ENCODE measurements around the gene GSTCD.

- TF ChIP-seq EZH2 (IDR thresholded peaks at IDR 0.05; ENCODE audit: borderline replicate concordance, low read depth, low read length, poor library complexity, severe bottlenecking): no peak
- TF ChIP-seq CTCF (conservative IDR thresholded peaks at IDR 0.05; ENCODE audit: low read depth, low read length): no peak
Observed at GRCh38 chr4:105858466-105859040, 150.0 kb downstream of the GSTCD start.
